ENCODE measurements around the gene FBLN1.
"Not testable (repeated sequence)": the region's sequence is repeated elsewhere in the genome, so short reads cannot be mapped to it uniquely, and the experiment has no call there.

FBLN1 gene

DNA sequence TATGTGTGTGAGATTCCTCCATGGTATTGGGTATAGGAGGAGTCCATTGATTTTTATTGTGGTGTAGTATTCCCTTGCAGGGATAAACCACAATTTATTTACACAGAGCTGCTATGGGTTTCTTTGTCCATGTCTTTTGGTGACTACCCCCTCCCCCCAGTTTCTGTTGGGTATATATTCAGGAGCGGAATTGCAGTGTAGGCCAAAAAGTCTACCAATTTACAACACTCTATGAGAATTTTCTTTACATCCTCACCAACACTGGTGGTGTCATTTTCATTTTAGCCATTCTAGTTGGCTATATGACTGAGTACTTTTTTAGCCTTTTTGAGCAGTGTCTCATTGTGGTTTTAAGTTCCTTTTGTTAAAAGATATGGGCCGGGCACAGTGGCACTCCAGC, 113.7 kb downstream of the FBLN1 start:
- DNase-seq = no peak

- no peak for DNase-seq
These were observed 115.3 kb downstream of the FBLN1 start for GRCh38 chr22:45617948-45618347.

- DNase-seq = no peak
These were observed 118.0 kb downstream of the FBLN1 start for GRCh38 chr22:45620706-45621105.

GRCh38 chr22:45621836-45622600, 119.3 kb downstream of the FBLN1 start:
- no peak for DNase-seq

GRCh38 chr22:45623464-45624145, 120.9 kb downstream of the FBLN1 start:
- DNase-seq = not testable (repeated sequence)

DNA sequence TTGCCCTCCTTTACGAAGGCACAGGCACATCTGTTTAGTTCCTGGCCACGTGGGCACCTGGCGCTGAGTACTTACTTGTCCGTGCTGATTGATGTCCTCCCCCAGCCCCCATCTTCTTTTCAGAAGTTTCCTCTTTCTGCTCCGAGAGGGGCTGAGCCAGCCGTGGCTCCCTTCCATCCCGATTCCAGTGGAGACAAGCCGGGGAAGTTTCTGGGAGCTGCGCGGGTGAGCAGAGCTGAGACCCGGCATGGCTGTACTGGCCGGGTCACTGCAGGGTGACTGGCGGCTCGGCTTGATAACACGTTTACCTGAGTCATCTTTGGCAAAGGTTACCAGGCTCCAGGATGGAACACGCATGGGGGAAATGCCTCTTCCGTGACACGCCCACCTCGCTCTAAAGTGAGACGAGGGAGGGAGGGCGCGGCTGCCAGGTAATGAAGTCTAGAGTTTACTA, 123.5 kb downstream of the FBLN1 start:
- no peak for DNase-seq

DNA sequence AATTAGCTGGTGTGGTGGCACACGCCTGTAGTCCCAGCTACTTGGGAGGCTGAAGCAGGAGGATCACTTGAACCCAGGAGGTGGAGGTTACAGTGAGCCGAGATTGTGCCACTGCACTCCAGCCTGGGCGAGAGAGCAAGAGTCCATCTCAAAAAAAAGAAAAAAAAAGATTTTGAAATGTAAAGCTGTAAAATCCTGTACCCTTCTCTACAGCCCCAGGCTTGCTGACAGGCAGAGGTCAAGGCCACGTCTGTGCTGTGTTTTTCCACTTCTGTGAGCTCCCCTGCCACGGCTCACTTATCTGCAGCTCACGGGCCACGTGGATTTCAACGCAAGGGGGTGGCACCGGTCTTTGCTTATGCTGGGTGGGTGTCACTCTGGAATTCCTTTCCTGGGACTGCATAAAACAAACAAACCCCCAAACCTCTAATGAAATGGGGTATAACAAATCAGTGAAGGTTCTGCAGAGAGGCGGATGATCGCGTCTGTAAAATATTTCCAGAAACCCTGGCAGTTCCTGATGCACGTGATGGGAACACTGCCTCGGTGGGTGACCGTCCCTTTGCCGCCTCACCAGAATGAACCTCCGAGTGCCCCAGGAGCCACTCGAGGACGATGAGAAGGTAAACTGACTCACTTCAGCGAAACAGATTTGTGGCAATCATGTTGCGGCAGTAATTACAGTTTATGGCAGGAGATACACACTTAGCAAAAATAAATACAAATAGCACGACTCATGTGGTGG, 125.0 kb downstream of the FBLN1 start:
- no peak for DNase-seq

DNA sequence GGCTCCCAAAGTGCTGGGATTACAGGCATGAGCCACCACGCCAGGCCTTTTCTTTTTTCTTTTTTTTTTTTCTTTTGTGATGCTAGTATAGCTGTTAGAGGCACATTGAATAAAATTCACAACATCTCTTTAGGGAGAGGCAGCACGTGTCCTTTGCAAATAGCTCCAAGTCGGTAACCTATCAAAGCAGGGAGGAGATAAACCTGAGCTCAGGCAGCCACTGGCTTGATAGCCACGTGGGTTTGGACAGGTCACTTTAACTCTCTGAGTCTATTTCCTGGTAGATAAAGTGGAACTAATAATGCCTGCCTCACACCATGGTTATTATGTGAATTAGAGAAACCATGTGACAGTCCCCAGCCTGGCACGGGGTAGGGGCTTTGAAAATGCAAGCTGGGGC, 125.8 kb downstream of the FBLN1 start:
- no peak for DNase-seq

GRCh38 chr22:45629469-45630089, 126.9 kb downstream of the FBLN1 start:
- no peak for DNase-seq

- no peak for DNase-seq
These were observed 127.8 kb downstream of the FBLN1 start for GRCh38 chr22:45630436-45630835.

DNA sequence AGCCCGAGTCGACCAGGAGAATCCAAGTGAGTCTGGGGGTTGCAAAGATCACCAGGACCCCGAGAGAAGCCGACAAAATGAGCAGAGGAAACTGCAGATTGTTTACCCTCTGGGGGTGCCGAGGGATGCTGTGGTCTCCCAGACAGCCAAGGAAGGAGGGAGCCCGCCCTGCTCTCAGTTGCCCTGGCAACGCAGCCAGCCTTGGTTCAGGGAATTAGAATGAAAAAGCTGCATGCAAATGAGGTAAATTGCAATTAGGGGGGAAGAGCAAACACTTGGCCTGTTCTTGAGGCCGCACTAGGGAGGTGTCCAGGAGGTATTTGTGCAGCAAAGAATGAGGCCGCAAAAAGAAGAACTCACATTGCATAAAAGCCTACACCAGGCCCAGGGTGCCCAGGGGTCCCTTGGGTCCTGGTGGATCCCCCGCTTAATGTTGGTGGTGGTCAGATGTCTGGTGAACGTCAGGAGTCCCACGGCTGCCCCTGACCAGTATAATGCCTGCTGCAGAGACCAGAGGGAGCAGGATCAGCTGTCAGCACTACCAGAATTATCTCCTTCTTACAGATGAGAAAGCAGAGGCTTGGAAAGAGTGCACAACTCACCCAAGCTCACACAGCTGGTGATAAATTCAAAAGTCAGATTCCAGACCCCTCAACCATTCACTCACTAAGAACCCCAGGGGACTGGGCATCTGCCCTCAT, 128.6 kb downstream of the FBLN1 start:
- DNase-seq = no peak

DNA sequence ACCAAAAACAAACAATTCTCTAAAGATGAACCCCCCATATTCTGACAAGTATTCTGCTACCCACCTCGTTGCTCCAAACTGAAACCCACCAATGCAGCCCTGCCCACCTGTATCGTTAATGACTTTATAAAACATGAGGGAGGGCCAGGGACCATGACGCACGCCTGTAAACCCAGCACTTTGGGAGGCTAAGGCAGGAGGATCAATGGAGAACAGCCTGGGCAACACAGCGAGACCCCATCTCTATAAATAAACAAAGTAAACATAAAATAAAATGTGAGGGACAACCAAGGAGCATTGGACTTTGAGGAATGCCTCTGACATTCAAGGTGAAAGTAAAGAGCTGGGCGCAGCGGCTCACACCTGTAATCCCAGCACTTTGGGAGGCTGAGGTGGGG, 129.2 kb downstream of the FBLN1 start:
- no peak for DNase-seq

- DNase-seq = no peak
These were observed 130.3 kb downstream of the FBLN1 start for GRCh38 chr22:45632791-45633515.

GRCh38 chr22:45636683-45637082, 134.0 kb downstream of the FBLN1 start:
- no peak for DNase-seq

DNA sequence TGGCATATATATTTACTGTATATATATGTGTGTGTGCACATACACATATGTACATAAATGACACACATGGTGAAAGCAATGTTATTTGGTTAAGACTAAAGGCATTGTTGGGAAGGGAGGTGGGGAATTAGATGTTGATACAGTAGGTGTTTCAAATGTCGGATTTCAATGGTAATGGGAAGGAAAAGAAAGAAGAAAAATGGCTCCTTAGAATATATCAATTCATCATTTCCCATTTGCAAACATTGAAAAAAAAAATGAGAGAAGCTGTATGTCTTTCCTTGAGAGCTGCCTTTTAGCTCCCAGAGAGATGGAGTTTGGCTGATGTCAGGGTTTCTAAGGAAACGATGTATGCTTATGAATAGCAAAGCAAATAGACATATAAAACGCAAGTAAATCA, 135.5 kb downstream of the FBLN1 start:
- no peak for DNase-seq

DNA sequence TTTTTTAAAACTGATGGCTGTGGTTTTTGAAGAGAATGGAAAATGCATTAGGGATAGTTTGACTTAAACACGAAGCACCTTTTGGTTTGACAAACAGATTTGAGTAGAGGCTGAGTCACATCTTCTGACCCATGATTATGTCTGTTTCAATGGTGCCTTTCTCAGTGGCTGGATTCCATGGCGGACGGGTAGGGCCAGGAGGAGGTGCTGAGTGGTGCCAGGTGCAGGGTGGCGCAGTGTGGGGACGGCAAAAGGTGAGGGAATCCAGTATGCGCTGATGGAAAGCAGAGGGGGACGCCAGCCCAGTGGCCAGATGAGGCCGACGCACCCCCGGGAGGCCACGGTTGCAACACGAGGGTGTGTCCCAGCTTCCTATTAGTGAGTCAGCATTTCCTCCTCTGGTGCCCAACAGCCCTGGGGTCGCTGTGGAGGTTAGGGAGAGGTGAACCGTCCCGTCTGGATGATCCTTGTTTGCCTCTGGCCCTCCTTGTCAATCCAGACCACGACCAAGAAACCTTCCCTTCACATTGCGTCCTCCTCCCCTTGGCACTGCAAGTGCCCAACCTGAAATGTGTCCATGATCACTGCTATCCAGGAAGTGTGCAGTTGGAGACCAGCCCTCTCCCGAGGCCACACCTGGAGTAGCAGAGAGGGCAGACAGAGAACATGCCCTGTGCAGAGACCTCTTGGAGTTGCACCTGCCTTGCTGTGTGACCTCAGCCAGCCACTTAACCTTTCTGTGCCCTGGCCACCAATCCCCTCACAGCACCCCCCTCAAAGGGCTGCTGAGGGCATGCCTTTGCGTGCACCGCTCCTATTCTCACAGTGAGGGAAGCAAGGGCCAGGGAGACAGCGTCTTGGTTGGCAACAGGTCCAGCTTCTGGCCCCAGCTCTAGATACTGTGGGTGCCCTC, 136.4 kb downstream of the FBLN1 start:
- DNase-seq = peak; percentile 32

DNA sequence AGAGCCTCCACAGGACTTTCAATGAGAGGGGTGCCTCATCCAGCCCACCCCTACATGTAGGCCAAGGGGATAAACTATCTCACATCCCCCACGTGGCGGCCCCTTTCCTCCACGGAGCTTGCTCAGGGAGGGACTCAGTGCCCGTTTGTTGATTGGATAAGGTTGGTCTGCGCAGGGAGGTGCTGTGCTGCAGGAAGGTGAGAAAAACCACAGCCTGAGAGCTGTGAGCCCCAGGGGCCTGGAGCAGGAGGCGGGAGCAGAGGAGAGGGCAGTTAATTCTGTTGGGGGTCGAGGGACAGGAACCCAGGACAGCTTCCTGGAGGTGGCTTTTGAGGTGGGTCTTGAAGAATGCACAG, 137.0 kb downstream of the FBLN1 start:
- peak; percentile 31 for DNase-seq

DNA sequence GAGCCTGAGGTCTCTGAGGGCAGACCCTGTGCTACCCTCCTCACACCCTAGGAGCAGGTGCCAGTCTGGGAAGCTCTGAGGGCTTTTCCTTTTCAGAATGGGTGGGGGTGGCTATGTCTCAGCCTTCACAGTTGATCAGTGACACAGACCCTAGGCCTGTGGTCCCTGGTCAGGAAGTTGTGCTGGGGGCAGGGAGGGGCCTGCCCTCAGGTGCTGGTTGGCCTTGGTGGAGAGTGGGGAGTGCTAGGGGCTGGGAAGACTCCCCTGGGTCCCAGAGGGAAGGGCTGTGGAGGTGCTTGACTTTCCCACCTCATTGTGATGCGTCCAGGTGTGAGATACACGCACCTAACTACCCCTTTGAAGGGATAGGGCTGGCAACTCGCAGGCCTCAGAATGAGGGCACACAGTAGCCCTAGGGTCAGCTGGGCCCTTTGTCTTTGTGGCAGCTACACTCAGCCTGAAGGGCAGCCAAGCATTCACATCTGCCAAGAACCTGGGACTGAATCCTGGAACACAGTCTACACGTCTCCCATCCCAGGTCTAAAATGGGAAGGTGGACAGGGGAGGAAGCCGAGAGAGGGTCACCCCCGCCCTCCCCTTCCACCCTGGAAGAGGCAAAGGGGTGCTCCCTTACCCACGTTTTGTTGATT, 137.7 kb downstream of the FBLN1 start:
- DNase-seq = peak; percentile 49

DNA sequence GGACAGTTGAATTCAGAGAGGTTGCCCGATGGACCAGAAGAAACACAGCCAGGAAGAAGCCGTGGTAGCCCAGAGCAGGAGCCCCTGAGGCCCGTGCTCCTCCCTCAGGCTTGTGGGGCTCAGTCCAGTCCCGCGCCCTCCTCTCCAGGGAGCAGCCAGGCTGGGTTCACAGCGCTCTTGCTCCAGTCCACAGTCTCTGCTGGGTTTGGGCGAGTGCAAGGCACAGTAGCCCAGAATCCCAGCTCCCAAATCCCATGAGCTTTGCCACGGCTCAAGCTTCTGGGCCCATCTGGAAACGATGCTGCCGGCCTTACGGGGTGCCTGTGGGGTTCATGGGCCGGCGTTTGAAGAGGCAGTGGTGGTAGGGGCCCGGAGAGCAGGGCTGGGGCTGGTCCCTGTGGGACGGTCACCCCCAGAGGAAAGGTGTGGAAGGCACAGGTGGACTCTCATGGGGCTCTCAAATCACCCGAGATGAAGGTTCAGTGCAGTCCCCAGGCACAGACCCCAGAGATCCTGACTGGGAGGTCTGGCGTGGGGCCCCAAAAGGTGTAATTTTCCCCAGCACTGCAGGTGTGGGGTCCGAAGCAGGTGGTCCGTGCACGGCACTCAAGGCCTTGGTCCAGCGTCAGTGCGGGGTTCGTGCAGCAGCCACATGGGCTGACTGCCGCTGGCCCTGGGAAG, 138.4 kb downstream of the FBLN1 start:
- no peak for DNase-seq

DNA sequence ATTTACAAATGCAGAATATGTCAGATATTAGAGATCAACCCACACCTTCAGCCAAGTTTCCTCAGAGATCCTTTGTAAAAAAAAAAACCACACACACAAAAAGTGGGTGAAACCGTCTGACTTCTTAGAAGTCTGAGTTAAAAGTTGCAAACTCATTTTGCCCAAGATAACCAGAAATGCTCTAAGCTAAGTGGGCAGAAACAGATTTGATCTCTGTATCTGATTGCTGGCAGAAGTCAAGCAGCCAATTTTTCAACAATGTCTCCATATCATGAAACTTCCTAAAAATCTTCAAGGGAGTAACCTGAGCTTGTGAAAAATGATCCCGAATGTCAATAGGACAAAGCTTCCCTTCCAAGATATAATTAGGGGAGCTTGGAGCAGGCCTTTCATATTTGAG, 140.3 kb downstream of the FBLN1 start:
- DNase-seq = no peak

Measured in NK-92 treated with Interleukin-12 subunit alpha and Interleukin-12 subunit beta, amount 100 ng/mL, for 24 hours (cell line).